Activated CD4-positive, alpha-beta T cell treated with anti-CD3 and anti-CD28 coated beads, Interleukin-2, amount 50 U/mL, for 48 hours (primary cell): ENCODE measurements around the gene LRRFIP2.
A peak's percentile ranks its signal among the peaks of the same experiment; 100 is the strongest.
"Not testable (repeated sequence)": the region's sequence is repeated elsewhere in the genome, so short reads cannot be mapped to it uniquely, and the experiment has no call there.

Experiments used
- DNase-seq, 2 experiments: peaks; one replicate each; pipeline ENCODE4 v3.0.0-alpha.2; 2020

Gene LRRFIP2

GRCh38 chr3:37174532-37175126 lies at the start of gene LRRFIP2:
Gene LRRFIP2, minus strand, starts transcription at chr3:37174582. Its CDS starts 25,599 bp downstream, at chr3:37148983.
- DNase-seq, result peak in 1 of 2 experiments; percentile 10

GRCh38 chr3:37223576-37223975 lies 49.2 kb upstream of the LRRFIP2 start:
- no peak for DNase-seq

GRCh38 chr3:37223141-37223558 lies 48.8 kb upstream of the LRRFIP2 start:
- no peak for DNase-seq

- DNase-seq, result not testable (repeated sequence)
Observed at GRCh38 chr3:37222542-37222941, 48.2 kb upstream of the LRRFIP2 start.

GRCh38 chr3:37221407-37221806 lies 47.0 kb upstream of the LRRFIP2 start:
- DNase-seq, result no peak

- no peak for DNase-seq
Observed at GRCh38 chr3:37219266-37219665, 44.9 kb upstream of the LRRFIP2 start.

GRCh38 chr3:37218206-37218605 lies 43.8 kb upstream of the LRRFIP2 start:
- DNase-seq, result no peak

GRCh38 chr3:37217098-37217849 lies 42.9 kb upstream of the LRRFIP2 start:
- no peak for DNase-seq

- DNase-seq, result no peak
Observed at GRCh38 chr3:37216597-37217097, 42.3 kb upstream of the LRRFIP2 start.

- no peak for DNase-seq
Observed at GRCh38 chr3:37214076-37214475, 39.7 kb upstream of the LRRFIP2 start.

- DNase-seq, result no peak
Observed at GRCh38 chr3:37210230-37210629, 35.8 kb upstream of the LRRFIP2 start.

GRCh38 chr3:37208576-37208975 lies 34.2 kb upstream of the LRRFIP2 start:
- DNase-seq, result not testable (repeated sequence)

GRCh38 chr3:37208008-37208407 lies 33.6 kb upstream of the LRRFIP2 start:
- not testable (repeated sequence) for DNase-seq

- not testable (repeated sequence) for DNase-seq
Observed at GRCh38 chr3:37206041-37206440, 31.7 kb upstream of the LRRFIP2 start.

- DNase-seq, result no peak
Observed at GRCh38 chr3:37204314-37204713, 29.9 kb upstream of the LRRFIP2 start.

- no peak for DNase-seq
Observed at GRCh38 chr3:37202035-37202434, 27.7 kb upstream of the LRRFIP2 start.

- DNase-seq, result no peak
Observed at GRCh38 chr3:37200141-37200540, 25.8 kb upstream of the LRRFIP2 start.

- DNase-seq, result no peak
Observed at GRCh38 chr3:37198996-37199395, 24.6 kb upstream of the LRRFIP2 start.

- no peak for DNase-seq
Observed at GRCh38 chr3:37198547-37198946, 24.2 kb upstream of the LRRFIP2 start.

GRCh38 chr3:37197810-37198371 lies 23.5 kb upstream of the LRRFIP2 start:
- DNase-seq, result no peak

- DNase-seq, result no peak
Observed at GRCh38 chr3:37194533-37194932, 20.2 kb upstream of the LRRFIP2 start.

GRCh38 chr3:37190667-37191066 lies 16.3 kb upstream of the LRRFIP2 start:
- DNase-seq, result no peak

GRCh38 chr3:37189109-37189508 lies 14.7 kb upstream of the LRRFIP2 start:
- DNase-seq, result no peak

- DNase-seq, result no peak
Observed at GRCh38 chr3:37183976-37184375, 9.6 kb upstream of the LRRFIP2 start.
